ENCODE results near the gene BIRC7. TPM values are rescaled to one million over a fixed set of nuclear protein-coding genes. Genes with fewer than 3 reads are reported as not detected.

BIRC7 gene
- polyA plus RNA-seq, 3 donors: 0.21 TPM; not detected in 2

- no peak overlapping the region for H3K27ac Mint-ChIP-seq
- Histone ChIP-seq H3K36me3 (replicated peaks in 1 of 2; ENCODE audit: control insufficient read depth in 1 of 2, insufficient read depth in 2 of 2, low read length in 2 of 2) (no peaks in the 10 kb centered on the region), H3K9ac (ENCODE audit: insufficient read depth, low read length, poor library complexity, severe bottlenecking) (no peak overlapping the region), H2AFZ (ENCODE audit: insufficient read depth, low read depth, low read length, poor library complexity, severe bottlenecking) (no peak overlapping the region), H3K9me3 (replicated peaks in 1 of 2; ENCODE audit: control insufficient read depth in 1 of 2, insufficient read depth in 1 of 2, low read length in 2 of 2) (no peaks in the 10 kb centered on the region), H3K4me1 (ENCODE audit: control insufficient read depth in 1 of 2, insufficient read depth in 2 of 2, low read length in 2 of 2) (no peaks in the 10 kb centered on the region), H3K27me3 (ENCODE audit: control insufficient read depth in 2 of 2, insufficient read depth in 2 of 2, low read length in 2 of 2) (no peaks in the 10 kb centered on the region), H3K4me3 (replicated peaks in 1 of 3; ENCODE audit: low read depth in 2 of 3, low read length in 3 of 3) (no peak overlapping the region), H3K4me2 (replicated peaks; ENCODE audit: extremely low read depth, low read length, poor library complexity, severe bottlenecking) (no peak overlapping the region), H4K20me1 (ENCODE audit: insufficient read depth, low read length) (no peaks in the 10 kb centered on the region), H3K79me2 (ENCODE audit: insufficient read depth, low read length) (no peaks in the 10 kb centered on the region), H3K27ac (ENCODE audit: low read depth in 1 of 2, low read length in 2 of 2) (no peak overlapping the region)
- peaks cover 5% of the 10 kb centered on the region for H3K4me1 Mint-ChIP-seq
- intact Hi-C loops (cut with micrococcal nuclease): no loop called here
- peaks cover 3 to 7% (median 4%) of the 10 kb centered on the region in 3 donors for H3K27me3 Mint-ChIP-seq (ENCODE audit: low read depth in 3 of 3)
- H3K9me3 Mint-ChIP-seq: peaks cover 0 to 3% (median 0%) of the 10 kb centered on the region in 7 donors
- no peak overlapping the region for H3K4me3 Mint-ChIP-seq
- no peak for DNase-seq
- no peaks in the 10 kb centered on the region for H3K36me3 Mint-ChIP-seq
- WGBS (ENCODE audit: insufficient coverage): 96% methylated on average over 27 of the region's 30 CpGs
- TF ChIP-seq CTCF (IDR thresholded peaks at IDR 0.05): no peak
These were observed 3.7 kb downstream of the BIRC7 start for GRCh38 chr20:63239431-63239830.

GRCh38 chr20:63240004-63240403 is 4.3 kb downstream of the BIRC7 start:
- intact Hi-C loops (cut with micrococcal nuclease): no loop called here
- Mint-ChIP-seq H3K9me3 (peaks cover 0 to 3% (median 0%) of the 10 kb centered on the region in 7 donors), H3K4me1 (peaks cover 5% of the 10 kb centered on the region), H3K27ac (no peak overlapping the region), H3K36me3 (no peaks in the 10 kb centered on the region), H3K27me3 (ENCODE audit: low read depth in 3 of 3) (peaks cover 0 to 4% (median 2%) of the 10 kb centered on the region in 3 donors), H3K4me3 (no peak overlapping the region)
- H3K27ac ChIP-seq (ENCODE audit: low read depth in 1 of 2, low read length in 2 of 2): no peak overlapping the region
- no peaks in the 10 kb centered on the region for H3K9me3 ChIP-seq (replicated peaks in 1 of 2; ENCODE audit: control insufficient read depth in 1 of 2, insufficient read depth in 1 of 2, low read length in 2 of 2)
- no peak overlapping the region for H3K4me2 ChIP-seq (replicated peaks; ENCODE audit: extremely low read depth, low read length, poor library complexity, severe bottlenecking)
- no peak overlapping the region for H2AFZ ChIP-seq (ENCODE audit: insufficient read depth, low read depth, low read length, poor library complexity, severe bottlenecking)
- no peak for TF ChIP-seq CTCF (IDR thresholded peaks at IDR 0.05)
- no peaks in the 10 kb centered on the region for H3K36me3 ChIP-seq (replicated peaks in 1 of 2; ENCODE audit: control insufficient read depth in 1 of 2, insufficient read depth in 2 of 2, low read length in 2 of 2)
- no peaks in the 10 kb centered on the region for H3K27me3 ChIP-seq (ENCODE audit: control insufficient read depth in 2 of 2, insufficient read depth in 2 of 2, low read length in 2 of 2)
- H3K4me3 ChIP-seq (replicated peaks in 1 of 3; ENCODE audit: low read depth in 2 of 3, low read length in 3 of 3): no peak overlapping the region
- WGBS (ENCODE audit: insufficient coverage): 89% methylated on average over 8 of the region's 11 CpGs
- no peak overlapping the region for H3K9ac ChIP-seq (ENCODE audit: insufficient read depth, low read length, poor library complexity, severe bottlenecking)
- no peak for DNase-seq
- no peaks in the 10 kb centered on the region for H3K79me2 ChIP-seq (ENCODE audit: insufficient read depth, low read length)
- H4K20me1 ChIP-seq (ENCODE audit: insufficient read depth, low read length): no peaks in the 10 kb centered on the region
- H3K4me1 ChIP-seq (ENCODE audit: control insufficient read depth in 1 of 2, insufficient read depth in 2 of 2, low read length in 2 of 2): no peaks in the 10 kb centered on the region

All from CD14-positive monocyte (primary cell).